Thyroid gland (tissue), 4 donors: ENCODE data around the gene OSMR. TPM values are rescaled to one million over a fixed set of nuclear protein-coding genes. Genes with fewer than 3 reads are reported as not detected.

ENCODE experiments used
- DNase-seq, 2 donors: peaks; one replicate each; pipeline ENCODE4 v3.0.0-alpha.2; 2019
- H3K27ac ChIP-seq, 3 donors: fragments of 200-600 bp; sonication (generic); 1 replicate in 2 of 3; 2 replicates in 1 of 3; pipeline ENCODE4 v1.5.1; 2016 to 2019; ENCODE audit warnings: mild to moderate bottlenecking in 1 of 3, moderate library complexity in 1 of 3
- H3K27me3 ChIP-seq: fragments of 200-600 bp; sonication (generic); one replicate; pipeline ENCODE4 v1.5.1; 2019
- H3K36me3 ChIP-seq, 2 donors: fragments of 200-600 bp; sonication (generic); one replicate each; pipeline ENCODE4 v1.5.1; 2016 to 2019
- H3K4me1 ChIP-seq, 2 donors: fragments of 200-600 bp; sonication (generic); one replicate each; pipeline ENCODE4 v1.5.1; 2017 to 2019
- H3K4me3 ChIP-seq, 3 donors: fragments of 200-600 bp; sonication (generic); replicated peaks in 1 of 3; 1 replicate in 2 of 3; 2 replicates in 1 of 3; pipeline ENCODE4 v1.5.1; 2016; ENCODE audit warnings: mild to moderate bottlenecking in 1 of 3
- H3K9me3 ChIP-seq: fragments of 200-600 bp; sonication (generic); one replicate; pipeline ENCODE4 v1.5.1; 2017
- POLR2A ChIP-seq, 2 donors: fragments of 450-650 bp; IDR thresholded peaks; one replicate each; pipeline ENCODE4 v1.6.1; 2017; ENCODE audit warnings: antibody characterized with exemption in 2 of 2, mild to moderate bottlenecking in 2 of 2, moderate library complexity in 1 of 2
- WGBS, 2 donors: methylation state at CpG; one replicate each; pipeline ENCODE4 v1.1.5; 2017; 5-methylcytosine and 5-hydroxymethylcytosine counted together
- intact Hi-C: fragments of 100-400 bp; cut with DNase I; formaldehyde crosslinking; loops from one replicate; pipeline ENCODE4 v1.15.1; 2023
- total RNA-seq, 4 donors: library from RNA; depleted of rRNA; stranded (reverse); fragments of >200 nt; gene quantifications; one replicate each; pipeline ENCODE4 v1.2.3, GENCODE V29; 2016
- TF ChIP-seq, protein P1 (sequence below), 6 experiments: fragments of 200-600 bp in 3 of 6; fragments of 450-650 bp in 3 of 6; sonication (generic) in 3 of 6; IDR thresholded peaks; one replicate each; pipeline ENCODE4 v1.5.1; 2016 to 2019; ENCODE audit warnings: antibody characterized with exemption in 6 of 6, mild to moderate bottlenecking in 2 of 6, inconsistent platforms in 1 of 6, moderate library complexity in 1 of 6

OSMR gene
- total RNA-seq, 4 donors from 2014 or later, result 18.2 to 104 (median 33.9) TPM

DNA sequence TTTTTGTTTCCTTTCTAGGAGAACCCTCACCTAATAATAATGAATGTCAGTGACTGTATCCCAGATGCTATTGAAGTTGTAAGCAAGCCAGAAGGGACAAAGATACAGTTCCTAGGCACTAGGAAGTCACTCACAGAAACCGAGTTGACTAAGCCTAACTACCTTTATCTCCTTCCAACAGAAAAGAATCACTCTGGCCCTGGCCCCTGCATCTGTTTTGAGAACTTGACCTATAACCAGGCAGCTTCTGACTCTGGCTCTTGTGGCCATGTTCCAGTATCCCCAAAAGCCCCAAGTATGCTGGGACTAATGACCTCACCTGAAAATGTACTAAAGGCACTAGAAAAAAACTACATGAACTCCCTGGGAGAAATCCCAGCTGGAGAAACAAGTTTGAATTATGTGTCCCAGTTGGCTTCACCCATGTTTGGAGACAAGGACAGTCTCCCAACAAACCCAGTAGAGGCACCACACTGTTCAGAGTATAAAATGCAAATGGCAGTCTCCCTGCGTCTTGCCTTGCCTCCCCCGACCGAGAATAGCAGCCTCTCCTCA is 87.1 kb downstream of the OSMR start:
- WGBS, 2 donors, result 87 to 90% methylated on average over 4 of the region's 4 CpGs
- DNase-seq, result no peak
- no peak overlapping the region for H3K27ac ChIP-seq
- H3K4me1 ChIP-seq, result no peaks in the 10 kb centered on the region
- TF ChIP-seq POLR2A (IDR thresholded peaks at IDR 0.05), result no peak
- TF ChIP-seq, protein P1, sequence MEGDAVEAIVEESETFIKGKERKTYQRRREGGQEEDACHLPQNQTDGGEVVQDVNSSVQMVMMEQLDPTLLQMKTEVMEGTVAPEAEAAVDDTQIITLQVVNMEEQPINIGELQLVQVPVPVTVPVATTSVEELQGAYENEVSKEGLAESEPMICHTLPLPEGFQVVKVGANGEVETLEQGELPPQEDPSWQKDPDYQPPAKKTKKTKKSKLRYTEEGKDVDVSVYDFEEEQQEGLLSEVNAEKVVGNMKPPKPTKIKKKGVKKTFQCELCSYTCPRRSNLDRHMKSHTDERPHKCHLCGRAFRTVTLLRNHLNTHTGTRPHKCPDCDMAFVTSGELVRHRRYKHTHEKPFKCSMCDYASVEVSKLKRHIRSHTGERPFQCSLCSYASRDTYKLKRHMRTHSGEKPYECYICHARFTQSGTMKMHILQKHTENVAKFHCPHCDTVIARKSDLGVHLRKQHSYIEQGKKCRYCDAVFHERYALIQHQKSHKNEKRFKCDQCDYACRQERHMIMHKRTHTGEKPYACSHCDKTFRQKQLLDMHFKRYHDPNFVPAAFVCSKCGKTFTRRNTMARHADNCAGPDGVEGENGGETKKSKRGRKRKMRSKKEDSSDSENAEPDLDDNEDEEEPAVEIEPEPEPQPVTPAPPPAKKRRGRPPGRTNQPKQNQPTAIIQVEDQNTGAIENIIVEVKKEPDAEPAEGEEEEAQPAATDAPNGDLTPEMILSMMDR (IDR thresholded peaks at IDR 0.05), result no peak
- intact Hi-C loops, result no loop called here
- no peaks in the 10 kb centered on the region for H3K9me3 ChIP-seq
- H3K4me3 ChIP-seq, result no peak overlapping the region
- peaks cover 5 to 21% of the 10 kb centered on the region in 2 donors for H3K36me3 ChIP-seq
- no peaks in the 10 kb centered on the region for H3K27me3 ChIP-seq

DNA sequence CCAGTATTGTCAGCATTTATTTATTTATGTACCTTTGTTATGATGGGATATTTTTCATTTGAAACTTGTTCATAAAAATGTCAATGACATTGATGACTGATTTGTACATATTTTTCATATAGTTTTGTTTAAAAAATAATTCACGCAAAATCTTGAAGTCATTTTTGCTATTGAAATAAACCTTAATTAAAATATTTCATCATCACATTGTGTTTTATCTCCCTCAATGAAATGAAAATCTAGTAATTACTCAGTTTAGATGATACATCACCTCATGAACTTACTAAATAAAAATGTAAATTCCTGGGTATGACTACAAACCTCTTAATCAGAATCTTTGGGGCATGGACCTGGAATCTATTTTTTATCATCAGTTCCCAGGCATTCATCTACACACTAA is 89.6 kb downstream of the OSMR start:
- 3 to 43% methylated on average over 1 of the region's 1 CpG for WGBS, 2 donors
- H3K36me3 ChIP-seq, result peaks cover 8 to 21% of the 10 kb centered on the region in 2 donors
- intact Hi-C loops, result no loop called here
- TF ChIP-seq, protein P1 (IDR thresholded peaks at IDR 0.05), result no peak
- TF ChIP-seq POLR2A (IDR thresholded peaks at IDR 0.05), result no peak
- H3K27ac ChIP-seq, result no peak overlapping the region
- no peak for DNase-seq
- no peaks in the 10 kb centered on the region for H3K9me3 ChIP-seq
- no peaks in the 10 kb centered on the region for H3K27me3 ChIP-seq
- H3K4me3 ChIP-seq, result no peak overlapping the region
- no peaks in the 10 kb centered on the region for H3K4me1 ChIP-seq

DNA sequence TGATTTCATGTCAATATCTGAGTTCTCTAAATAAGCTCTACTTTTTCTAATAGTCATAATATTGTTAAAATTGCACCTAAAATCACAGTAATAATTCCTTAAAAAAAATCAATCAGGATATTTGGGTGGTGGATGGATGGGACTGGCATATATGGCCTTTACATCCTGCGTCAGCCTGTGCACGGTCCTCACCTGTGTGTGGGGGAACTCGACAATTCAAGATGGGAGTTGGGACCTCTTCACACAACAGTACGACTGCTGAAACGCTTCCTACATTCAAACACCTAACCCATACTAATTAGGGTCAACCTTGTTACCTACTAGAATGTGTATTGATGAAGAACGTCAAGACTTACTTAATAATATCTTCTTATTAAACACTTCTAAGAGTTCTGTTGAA is 90.5 kb downstream of the OSMR start:
- intact Hi-C loops, result no loop called here
- H3K27ac ChIP-seq, result no peak overlapping the region
- no peaks in the 10 kb centered on the region for H3K27me3 ChIP-seq
- no peaks in the 10 kb centered on the region for H3K4me1 ChIP-seq
- DNase-seq, result no peak
- H3K4me3 ChIP-seq, result no peak overlapping the region
- 94 to 95% methylated on average over 6 of the region's 6 CpGs for WGBS, 2 donors
- H3K36me3 ChIP-seq, result peaks cover 10 to 21% of the 10 kb centered on the region in 2 donors
- TF ChIP-seq POLR2A (IDR thresholded peaks at IDR 0.05), result no peak
- TF ChIP-seq, protein P1 (IDR thresholded peaks at IDR 0.05), result no peak
- H3K9me3 ChIP-seq, result no peaks in the 10 kb centered on the region

DNA sequence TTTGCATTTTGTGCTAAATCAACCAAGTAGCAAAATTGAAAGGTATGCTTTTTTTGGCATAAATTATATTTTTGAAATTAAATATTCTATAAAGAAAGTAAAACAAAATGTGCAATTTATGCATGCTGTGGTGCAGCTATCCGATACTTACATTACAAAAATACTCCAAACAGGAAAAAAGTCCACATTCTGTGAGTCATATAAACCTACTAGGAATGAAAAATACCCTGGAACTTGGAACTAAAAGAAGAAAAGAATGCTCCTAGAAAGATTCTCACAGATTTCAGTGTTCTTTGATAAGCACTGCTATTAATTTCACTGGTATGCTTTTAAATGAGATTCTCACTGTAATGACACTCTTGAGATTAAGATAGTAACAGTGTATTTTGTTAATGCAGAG is 92.6 kb downstream of the OSMR start:
- Histone ChIP-seq H3K27me3 (no peaks in the 10 kb centered on the region), H3K27ac (no peak overlapping the region), H3K4me3 (no peak overlapping the region), H3K9me3 (no peaks in the 10 kb centered on the region), H3K4me1 (no peaks in the 10 kb centered on the region), H3K36me3 (peaks cover 19 to 26% of the 10 kb centered on the region in 2 donors)
- TF ChIP-seq POLR2A (IDR thresholded peaks at IDR 0.05), result no peak
- TF ChIP-seq, protein P1 (IDR thresholded peaks at IDR 0.05), result no peak
- intact Hi-C loops, result no loop called here
- DNase-seq, result no peak
- WGBS, 2 donors, result 77 to 81% methylated on average over 1 of the region's 1 CpG

DNA sequence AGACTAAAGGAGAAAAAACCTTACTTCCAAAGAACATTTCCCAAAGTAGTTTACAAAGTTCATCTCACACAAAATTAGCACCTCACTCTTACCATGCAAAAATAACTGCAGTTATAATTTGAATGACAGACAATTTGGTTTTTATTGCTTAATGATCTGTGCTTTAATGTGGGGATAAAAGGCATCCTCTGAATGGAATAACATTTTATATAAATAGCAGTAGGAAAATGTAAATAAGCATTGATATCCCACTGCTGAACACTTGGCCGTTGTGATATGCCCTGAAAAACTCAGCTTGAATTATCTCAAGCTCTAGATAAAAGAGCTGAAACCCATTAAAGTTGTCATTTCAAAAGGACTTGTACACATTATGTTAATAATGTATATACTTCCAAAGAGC is 93.2 kb downstream of the OSMR start:
- Histone ChIP-seq H3K27me3 (no peaks in the 10 kb centered on the region), H3K4me1 (no peaks in the 10 kb centered on the region), H3K27ac (no peak overlapping the region), H3K36me3 (peaks cover 16 to 26% of the 10 kb centered on the region in 2 donors), H3K4me3 (no peak overlapping the region), H3K9me3 (no peaks in the 10 kb centered on the region)
- intact Hi-C loops, result no loop called here
- no peak for DNase-seq
- 86 to 89% methylated on average over 1 of the region's 1 CpG for WGBS, 2 donors
- TF ChIP-seq POLR2A (IDR thresholded peaks at IDR 0.05), result no peak
- TF ChIP-seq, protein P1 (IDR thresholded peaks at IDR 0.05), result no peak
